MM.1S (cell line): ENCODE data around the gene TM7SF3.

Experiments
- DNase-seq: peaks from one replicate; pipeline ENCODE4 v3.0.0-alpha.2; 2015
- H2AFZ ChIP-seq: fragments of 300-600 bp; sonication (generic); 2 replicates; pipeline ENCODE4 v1.6.0; 2016; ENCODE audit warnings: antibody characterized with exemption, low read length
- H3F3A ChIP-seq: fragments of 300-600 bp; sonication (generic); 2 replicates; pipeline ENCODE4 v1.6.1; 2016; ENCODE audit warnings: mild to moderate bottlenecking, antibody characterized with exemption, low read length, moderate library complexity, mixed read lengths; ENCODE audit not compliant: insufficient read depth
- H3K27ac ChIP-seq: fragments of 300-600 bp; sonication (generic); 2 replicates; pipeline ENCODE4 v1.5.1; 2016; ENCODE audit warnings: mild to moderate bottlenecking, low read length
- H3K27me3 ChIP-seq: fragments of 300-600 bp; sonication (generic); replicated peaks from 2 replicates; pipeline ENCODE4 v1.6.0; 2016; ENCODE audit warnings: low read length; ENCODE audit not compliant: insufficient read depth
- H3K36me3 ChIP-seq: fragments of 300-600 bp; sonication (generic); replicated peaks from 2 replicates; pipeline ENCODE4 v1.6.1; 2016; ENCODE audit warnings: mild to moderate bottlenecking, low read length, mixed read lengths; ENCODE audit not compliant: insufficient read depth
- H3K4me1 ChIP-seq: fragments of 300-600 bp; sonication (generic); 2 replicates; pipeline ENCODE4 v1.6.1; 2016; ENCODE audit warnings: low read length, mixed read lengths
- H3K4me2 ChIP-seq: fragments of 300-600 bp; sonication (generic); 2 replicates; pipeline ENCODE4 v1.6.0; 2016; ENCODE audit warnings: low read depth, low read length
- H3K4me3 ChIP-seq: fragments of 300-600 bp; sonication (generic); 2 replicates; pipeline ENCODE4 v1.5.1; 2016; ENCODE audit warnings: low read length, mixed read lengths
- H3K79me2 ChIP-seq: fragments of 300-600 bp; sonication (generic); 2 replicates; pipeline ENCODE4 v1.6.1; 2016; ENCODE audit warnings: mixed run types, low read length, mixed read lengths
- H3K9ac ChIP-seq: fragments of 300-600 bp; sonication (generic); 2 replicates; pipeline ENCODE4 v1.6.1; 2016; ENCODE audit warnings: low read length, mixed read lengths
- H3K9me2 ChIP-seq: fragments of 300-600 bp; sonication (generic); replicated peaks from 2 replicates; pipeline ENCODE4 v1.6.1; 2016; ENCODE audit warnings: mild to moderate bottlenecking, low read length, mixed read lengths; ENCODE audit not compliant: insufficient read depth
- H3K9me3 ChIP-seq: fragments of 300-600 bp; sonication (generic); replicated peaks from 2 replicates; pipeline ENCODE4 v1.6.1; 2016; ENCODE audit warnings: mild to moderate bottlenecking, low read length, mixed read lengths; ENCODE audit not compliant: insufficient read depth
- H4K20me1 ChIP-seq: fragments of 300-600 bp; sonication (generic); 2 replicates; pipeline ENCODE4 v1.6.1; 2016; ENCODE audit warnings: mild to moderate bottlenecking, low read length, moderate library complexity, mixed read lengths; ENCODE audit not compliant: insufficient read depth
- EZH2 ChIP-seq: fragments of 300-600 bp; sonication (generic); optimal IDR thresholded peaks from 2 replicates; pipeline ENCODE3; 2017; ENCODE audit warnings: low read depth, mild to moderate bottlenecking, antibody characterized with exemption, low read length, mixed read lengths
- EZH2phosphoT487 ChIP-seq: fragments of 300-600 bp; sonication (generic); IDR thresholded peaks from 2 replicates; pipeline ENCODE4 v1.6.1; 2018; ENCODE audit warnings: antibody characterized with exemption, low read length
- TF ChIP-seq, protein P1 (sequence below): fragments of 300-600 bp; sonication (generic); IDR thresholded peaks from 2 replicates; pipeline ENCODE4 v1.5.1; 2016; ENCODE audit warnings: antibody characterized with exemption, low read length, mixed read lengths

Gene TM7SF3

DNA sequence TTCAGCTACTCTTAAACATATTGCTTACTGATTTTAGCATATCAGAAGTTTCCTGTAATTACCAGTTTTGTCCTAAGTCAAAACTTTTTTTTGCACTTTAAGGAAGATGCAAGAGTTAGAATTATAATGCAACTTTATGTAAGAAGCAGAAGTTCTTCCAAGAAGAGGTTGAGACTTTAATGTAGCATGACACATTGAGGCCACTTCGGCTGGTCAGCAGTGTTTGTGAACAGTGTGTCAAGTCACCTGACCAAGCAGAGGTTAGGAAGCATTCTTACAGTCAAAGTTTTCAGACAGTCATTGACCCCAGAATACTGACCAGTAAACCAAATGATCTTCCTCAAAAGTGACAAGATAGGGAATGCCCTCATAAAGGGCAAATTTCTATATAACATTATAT is 60.7 kb downstream of the TM7SF3 start:
- Histone ChIP-seq H3K4me2 (no peak overlapping the region), H3K27me3 (no peaks in the 10 kb centered on the region), H2AFZ (no peak overlapping the region), H3K79me2 (peaks cover 92% of the 10 kb centered on the region), H3K9ac (no peak overlapping the region), H3K9me2 (no peaks in the 10 kb centered on the region), H3K36me3 (peaks cover 2% of the 10 kb centered on the region; the same call in 1 of the 2 replicates), H3K27ac (no peak overlapping the region), H4K20me1 (peaks cover 16% of the 10 kb centered on the region; the same call in 1 of the 2 replicates), H3K4me1 (no peaks in the 10 kb centered on the region), H3K4me3 (no peak overlapping the region), H3K9me3 (no peaks in the 10 kb centered on the region; the same call in 1 of the 2 replicates), H3F3A (no peaks in the 10 kb centered on the region; the same call in 1 of the 2 replicates)
- no peak for DNase-seq
- TF ChIP-seq EZH2phosphoT487 (no peak), EZH2 (no peak)
- TF ChIP-seq, protein P1, sequence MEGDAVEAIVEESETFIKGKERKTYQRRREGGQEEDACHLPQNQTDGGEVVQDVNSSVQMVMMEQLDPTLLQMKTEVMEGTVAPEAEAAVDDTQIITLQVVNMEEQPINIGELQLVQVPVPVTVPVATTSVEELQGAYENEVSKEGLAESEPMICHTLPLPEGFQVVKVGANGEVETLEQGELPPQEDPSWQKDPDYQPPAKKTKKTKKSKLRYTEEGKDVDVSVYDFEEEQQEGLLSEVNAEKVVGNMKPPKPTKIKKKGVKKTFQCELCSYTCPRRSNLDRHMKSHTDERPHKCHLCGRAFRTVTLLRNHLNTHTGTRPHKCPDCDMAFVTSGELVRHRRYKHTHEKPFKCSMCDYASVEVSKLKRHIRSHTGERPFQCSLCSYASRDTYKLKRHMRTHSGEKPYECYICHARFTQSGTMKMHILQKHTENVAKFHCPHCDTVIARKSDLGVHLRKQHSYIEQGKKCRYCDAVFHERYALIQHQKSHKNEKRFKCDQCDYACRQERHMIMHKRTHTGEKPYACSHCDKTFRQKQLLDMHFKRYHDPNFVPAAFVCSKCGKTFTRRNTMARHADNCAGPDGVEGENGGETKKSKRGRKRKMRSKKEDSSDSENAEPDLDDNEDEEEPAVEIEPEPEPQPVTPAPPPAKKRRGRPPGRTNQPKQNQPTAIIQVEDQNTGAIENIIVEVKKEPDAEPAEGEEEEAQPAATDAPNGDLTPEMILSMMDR: no peak

DNA sequence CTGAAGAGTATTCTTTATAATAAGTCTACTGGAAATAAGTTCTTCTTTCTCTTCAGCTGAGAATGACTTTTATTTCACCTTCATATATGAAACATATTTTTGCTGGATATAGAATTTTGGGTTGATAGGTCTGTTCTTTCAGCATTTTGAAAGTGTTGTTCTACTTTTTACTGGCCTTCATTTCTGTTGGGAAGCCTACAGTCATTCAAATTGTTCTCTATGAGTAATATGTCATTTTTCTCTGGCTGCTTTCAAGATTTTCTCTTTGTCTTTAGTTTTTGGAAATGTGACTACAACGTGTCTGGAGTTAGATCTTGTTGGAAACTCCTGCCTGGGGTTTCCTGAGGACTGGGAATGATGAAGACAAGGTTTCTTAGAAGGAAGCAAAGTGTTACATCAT is 65.9 kb downstream of the TM7SF3 start:
- Histone ChIP-seq H3K79me2 (peaks cover 100% of the 10 kb centered on the region), H2AFZ (no peak overlapping the region), H3F3A (no peaks in the 10 kb centered on the region), H3K9me2 (no peaks in the 10 kb centered on the region), H3K9me3 (no peaks in the 10 kb centered on the region; the same call in 1 of the 2 replicates), H3K36me3 (peaks cover 13% of the 10 kb centered on the region; the same call in 1 of the 2 replicates), H3K4me1 (peaks cover 11% of the 10 kb centered on the region), H3K27me3 (no peaks in the 10 kb centered on the region), H3K4me3 (no peak overlapping the region), H3K9ac (no peak overlapping the region), H3K27ac (no peak overlapping the region; the same call in 1 of the 2 replicates), H3K4me2 (no peak overlapping the region), H4K20me1 (peaks cover 11% of the 10 kb centered on the region; the same call in 1 of the 2 replicates)
- TF ChIP-seq EZH2 (no peak), EZH2phosphoT487 (no peak)
- TF ChIP-seq, protein P1: no peak
- no peak for DNase-seq

DNA sequence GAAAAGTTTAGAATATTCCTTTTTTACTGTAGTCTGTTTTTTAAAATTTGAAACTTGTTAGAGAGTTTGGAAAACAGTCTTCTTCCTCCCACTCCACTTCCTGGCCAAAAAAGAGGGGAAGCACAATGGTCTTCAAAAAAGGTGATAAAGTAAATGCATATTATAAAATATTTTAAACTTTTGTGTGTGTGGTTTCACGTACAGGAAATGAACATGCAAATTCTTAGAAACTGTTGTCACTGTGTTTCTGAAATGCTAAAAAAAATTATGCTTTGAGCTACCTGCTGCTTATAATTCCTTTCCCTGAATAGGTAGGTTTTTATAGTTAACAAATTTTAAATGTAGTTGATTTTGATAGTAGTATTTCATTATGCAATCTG is 73.0 kb downstream of the TM7SF3 start:
- DNase-seq: peak; percentile 45
- peak overlapping the region; percentile 93 for H3K4me3 ChIP-seq
- H3K4me1 ChIP-seq: peaks cover 30% of the 10 kb centered on the region
- H3F3A ChIP-seq: peaks cover 38% of the 10 kb centered on the region
- H2AFZ ChIP-seq: no peak overlapping the region
- H3K27me3 ChIP-seq: no peaks in the 10 kb centered on the region
- no peaks in the 10 kb centered on the region for H4K20me1 ChIP-seq
- H3K9ac ChIP-seq: peak overlapping the region; percentile 96
- TF ChIP-seq EZH2phosphoT487: no peak
- TF ChIP-seq, protein P1: no peak
- peak overlapping the region; percentile 81 for H3K4me2 ChIP-seq
- H3K9me2 ChIP-seq: no peaks in the 10 kb centered on the region
- no peaks in the 10 kb centered on the region for H3K36me3 ChIP-seq
- peak overlapping the region; percentile 85 for H3K27ac ChIP-seq
- H3K9me3 ChIP-seq: no peaks in the 10 kb centered on the region
- H3K79me2 ChIP-seq: peaks cover 99% of the 10 kb centered on the region
